Measurements from ENCODE around the gene ARMC10.
"Not testable (repeated sequence)": the region's sequence is repeated elsewhere in the genome, so short reads cannot be mapped to it uniquely, and the experiment has no call there.

Gene ARMC10

DNA sequence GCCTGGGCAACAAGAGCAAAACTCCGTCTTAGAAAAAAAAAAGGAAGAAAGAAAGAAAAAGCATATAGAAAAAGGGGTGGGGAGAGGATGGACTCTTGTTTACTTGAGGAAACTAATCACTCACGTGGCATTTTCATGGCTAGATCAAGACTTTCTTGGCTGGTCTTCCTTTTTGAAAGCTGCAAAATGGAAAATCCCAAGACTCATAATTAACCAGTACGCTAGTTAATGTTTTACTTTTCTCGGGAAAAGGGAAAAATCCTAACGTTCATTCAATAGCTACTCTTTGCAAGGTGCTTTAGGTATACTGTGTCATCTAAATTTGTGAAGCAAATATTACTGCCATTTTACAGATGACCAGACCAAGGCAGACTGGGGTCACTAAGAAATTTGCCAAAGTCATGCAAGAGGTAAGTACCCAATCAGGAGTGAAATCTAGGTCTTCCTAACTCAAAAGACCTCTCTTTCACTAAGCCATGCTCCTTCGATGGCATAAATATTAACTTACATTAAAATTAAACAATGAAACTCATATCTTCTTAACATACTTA lies 49.6 kb downstream of the ARMC10 start:
- Histone ChIP-seq H3K9ac (ENCODE audit: low read depth, low read length) (no peak overlapping the region), H3K9me3 (ENCODE audit: control insufficient read depth, insufficient read depth, low read length) (no peaks in the 10 kb centered on the region), H3K4me1 (ENCODE audit: insufficient read depth, low read length) (no peaks in the 10 kb centered on the region), H3K36me3 (ENCODE audit: insufficient read depth, low read length) (no peaks in the 10 kb centered on the region; the same call in 1 of the 2 replicates)

DNA sequence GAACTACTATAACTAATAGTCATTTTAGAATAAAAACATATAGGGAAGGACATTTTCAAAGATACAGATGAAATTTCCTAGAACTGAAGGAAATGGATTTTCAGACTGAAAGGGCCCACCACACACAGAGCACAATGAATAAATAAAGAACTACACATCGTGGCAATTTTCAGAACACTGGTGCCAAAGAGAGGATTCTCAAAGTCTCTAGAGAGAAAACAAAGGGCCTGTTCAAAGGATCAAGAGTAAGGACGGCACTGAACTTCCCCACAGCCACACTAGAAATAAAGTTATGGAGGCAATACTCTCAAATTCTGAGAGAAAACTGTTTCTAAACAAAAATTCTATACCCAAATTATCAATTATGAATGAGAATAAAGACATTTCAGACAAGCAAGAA lies 52.1 kb downstream of the ARMC10 start:
- H3K9ac ChIP-seq (ENCODE audit: low read depth, low read length) = no peak overlapping the region
- no peaks in the 10 kb centered on the region; the same call in 1 of the 2 replicates for H3K36me3 ChIP-seq (ENCODE audit: insufficient read depth, low read length)
- H3K9me3 ChIP-seq (ENCODE audit: control insufficient read depth, insufficient read depth, low read length) = no peaks in the 10 kb centered on the region
- no peaks in the 10 kb centered on the region for H3K4me1 ChIP-seq (ENCODE audit: insufficient read depth, low read length)

DNA sequence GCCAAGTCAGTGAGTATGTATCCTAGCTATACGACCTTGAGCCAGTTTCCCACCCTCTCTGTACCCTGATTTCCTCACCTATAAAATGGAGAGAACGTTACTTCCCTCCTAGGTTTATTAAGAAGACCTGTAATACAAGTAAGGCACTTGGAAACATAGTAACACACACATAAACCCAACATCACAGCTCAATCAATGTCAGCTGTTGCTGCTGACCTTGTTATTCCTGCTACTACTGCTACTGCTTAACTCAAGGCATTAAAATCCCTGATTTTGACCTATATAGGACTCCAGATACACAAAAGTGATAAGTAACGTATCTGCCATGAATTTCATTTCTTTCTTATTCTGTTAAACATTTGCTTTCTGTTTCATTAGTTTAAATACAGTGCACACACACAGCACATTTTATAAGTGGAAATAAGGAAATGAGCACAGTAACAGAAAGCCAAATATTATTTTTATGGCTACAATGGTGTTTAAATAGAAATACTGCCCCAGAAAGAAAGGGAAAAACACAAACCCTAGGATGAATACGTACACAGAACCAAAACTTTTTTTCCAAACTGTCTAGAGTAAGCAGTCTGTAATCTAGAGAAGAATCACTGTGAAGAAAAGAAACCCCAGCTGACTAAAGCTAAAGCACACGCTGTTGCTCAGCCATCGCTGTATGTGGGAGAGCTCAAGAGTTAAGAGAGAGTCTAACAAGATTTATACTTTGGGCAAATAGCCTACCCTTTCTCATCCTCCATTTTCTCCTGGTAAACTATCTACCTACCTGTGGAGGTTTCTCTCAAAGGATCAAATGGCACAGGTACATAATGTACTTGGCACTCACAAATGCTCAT lies 55.0 kb downstream of the ARMC10 start:
- Histone ChIP-seq H3K36me3 (ENCODE audit: insufficient read depth, low read length) (no peaks in the 10 kb centered on the region), H3K4me1 (ENCODE audit: insufficient read depth, low read length) (peaks cover 1% of the 10 kb centered on the region; the same call in 1 of the 2 replicates), H3K9ac (ENCODE audit: low read depth, low read length) (no peak overlapping the region), H3K9me3 (ENCODE audit: control insufficient read depth, insufficient read depth, low read length) (no peaks in the 10 kb centered on the region)

DNA sequence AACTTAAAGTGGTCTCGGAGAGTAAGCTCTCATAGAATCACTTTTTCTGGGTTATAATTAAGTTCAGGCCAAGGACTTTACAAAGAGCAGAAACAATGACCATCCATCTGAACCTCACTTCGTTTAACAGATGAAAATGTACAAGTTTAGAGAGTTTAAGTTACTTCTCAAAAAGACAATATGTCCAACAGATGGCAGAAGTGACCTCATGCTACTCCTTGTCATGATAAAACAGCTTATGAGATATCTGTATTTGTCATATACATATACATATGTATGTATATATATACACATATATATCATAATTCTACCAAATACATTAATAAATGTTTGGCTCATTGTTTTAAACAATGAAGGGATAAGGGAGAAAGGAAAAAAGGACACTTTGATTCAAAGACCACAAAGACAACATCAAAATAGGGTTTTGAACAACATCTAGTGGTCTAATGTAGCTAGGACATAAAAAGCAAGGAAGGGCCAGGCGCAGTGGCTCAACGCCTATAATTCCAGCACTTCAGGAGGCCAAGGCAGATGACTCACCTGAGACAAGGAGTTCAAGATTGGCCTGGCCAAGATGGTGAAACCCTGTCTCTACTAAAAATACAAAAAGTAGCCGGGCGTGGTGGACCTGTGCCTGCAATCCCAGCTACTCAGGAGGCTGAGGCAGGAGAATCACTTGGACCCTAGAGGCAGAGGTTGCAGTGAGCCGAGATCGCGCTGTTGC lies 56.1 kb downstream of the ARMC10 start:
- Histone ChIP-seq H3K36me3 (ENCODE audit: insufficient read depth, low read length) (no peaks in the 10 kb centered on the region), H3K4me1 (ENCODE audit: insufficient read depth, low read length) (peaks cover 7% of the 10 kb centered on the region; the same call in 1 of the 2 replicates), H3K9me3 (ENCODE audit: control insufficient read depth, insufficient read depth, low read length) (no peaks in the 10 kb centered on the region), H3K9ac (ENCODE audit: low read depth, low read length) (no peak overlapping the region)

DNA sequence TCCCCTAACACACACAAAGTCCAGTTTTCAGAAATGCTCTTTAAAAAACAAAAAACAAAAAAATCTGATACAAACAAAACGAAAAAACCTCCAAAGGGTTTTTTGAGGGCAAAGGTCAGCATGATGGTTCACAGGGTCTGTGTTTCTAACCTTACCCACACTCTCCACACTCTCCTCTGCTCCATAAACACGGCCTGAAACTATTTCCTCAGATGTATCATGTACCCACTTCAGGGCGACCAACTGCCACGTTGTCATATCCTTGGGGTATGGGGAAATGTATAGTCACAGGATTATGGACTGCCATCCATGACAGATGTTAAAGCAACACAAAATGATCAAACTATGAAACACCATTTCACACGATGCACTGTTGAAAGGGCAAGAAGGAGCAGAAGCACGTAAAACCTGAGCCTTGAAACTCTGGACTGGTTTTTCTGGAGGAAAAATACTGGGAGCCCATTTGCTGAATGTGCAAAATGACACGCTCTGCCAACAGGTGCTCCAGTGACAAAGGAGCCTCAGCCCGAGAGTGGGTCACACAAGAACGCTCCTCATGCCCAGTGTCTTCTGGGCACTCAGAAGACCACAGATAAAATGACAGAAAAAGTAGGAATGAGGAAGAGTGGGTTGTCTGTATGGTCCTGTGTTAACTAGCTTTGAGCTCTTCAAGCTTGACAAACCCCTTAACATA lies 58.2 kb downstream of the ARMC10 start:
- H3K9ac ChIP-seq (ENCODE audit: low read depth, low read length) = no peak overlapping the region
- H3K4me1 ChIP-seq (ENCODE audit: insufficient read depth, low read length) = peaks cover 7% of the 10 kb centered on the region; the same call in 1 of the 2 replicates
- H3K36me3 ChIP-seq (ENCODE audit: insufficient read depth, low read length) = no peaks in the 10 kb centered on the region
- H3K9me3 ChIP-seq (ENCODE audit: control insufficient read depth, insufficient read depth, low read length) = no peaks in the 10 kb centered on the region

DNA sequence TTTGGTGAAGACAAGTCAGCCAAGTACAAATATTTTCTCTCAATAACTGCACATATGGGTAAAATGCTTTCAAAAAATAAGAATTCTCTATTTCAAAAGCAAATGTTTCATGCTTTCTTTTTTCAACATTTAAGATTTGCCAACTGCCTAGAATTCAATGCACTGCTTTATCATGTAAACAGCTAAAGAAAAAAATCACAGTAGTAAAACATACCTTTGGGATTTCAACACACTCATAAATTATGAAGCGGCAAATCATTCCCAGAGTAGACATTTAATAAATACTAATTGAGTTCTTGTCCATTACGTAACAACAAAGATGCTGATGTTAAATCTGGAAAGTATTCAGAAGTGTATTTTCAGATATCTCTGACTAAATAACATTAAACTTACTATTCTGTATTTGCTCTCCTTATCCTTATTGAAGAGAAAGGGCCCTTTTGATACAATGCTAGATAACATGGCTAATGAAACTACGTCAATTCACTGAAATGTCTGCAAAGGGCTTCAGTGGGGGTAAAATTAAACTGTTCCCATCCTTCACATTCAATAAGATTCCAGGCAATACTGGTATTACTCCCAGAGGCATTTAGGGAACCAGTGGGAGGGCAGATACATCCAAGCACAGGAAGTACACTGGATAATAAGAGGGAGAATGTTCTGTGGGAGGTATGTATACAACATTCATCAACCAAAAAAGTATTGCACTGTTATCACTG lies 60.1 kb downstream of the ARMC10 start:
- no peaks in the 10 kb centered on the region for H3K36me3 ChIP-seq (ENCODE audit: insufficient read depth, low read length)
- no peaks in the 10 kb centered on the region for H3K9me3 ChIP-seq (ENCODE audit: control insufficient read depth, insufficient read depth, low read length)
- H3K4me1 ChIP-seq (ENCODE audit: insufficient read depth, low read length) = peaks cover 7% of the 10 kb centered on the region; the same call in 1 of the 2 replicates
- no peak overlapping the region for H3K9ac ChIP-seq (ENCODE audit: low read depth, low read length)

DNA sequence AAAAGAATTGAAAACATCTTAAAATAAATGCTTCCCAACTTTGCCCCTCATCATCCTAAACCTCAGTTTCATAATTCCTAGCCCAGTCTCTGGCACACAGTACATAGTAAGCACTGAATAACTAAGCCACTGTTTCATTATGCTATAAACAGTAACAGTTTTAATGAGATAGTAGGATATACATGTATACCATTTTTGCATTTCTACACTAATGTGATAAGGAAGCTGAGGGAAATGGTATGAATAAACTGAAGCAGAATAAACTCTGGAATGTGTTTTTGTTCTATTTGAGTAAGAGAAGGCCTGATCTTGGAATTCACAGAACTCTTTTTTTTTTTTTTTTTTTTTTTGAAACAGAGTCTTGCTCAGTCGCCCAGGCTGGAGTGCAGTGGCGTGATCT lies 65.1 kb downstream of the ARMC10 start:
- Histone ChIP-seq H3K9ac (ENCODE audit: low read depth, low read length) (no peak overlapping the region), H3K4me1 (ENCODE audit: insufficient read depth, low read length) (peaks cover 4% of the 10 kb centered on the region), H3K9me3 (ENCODE audit: control insufficient read depth, insufficient read depth, low read length) (no peaks in the 10 kb centered on the region), H3K36me3 (ENCODE audit: insufficient read depth, low read length) (no peaks in the 10 kb centered on the region)

- Histone ChIP-seq H3K4me1 (ENCODE audit: insufficient read depth, low read length) (no peaks in the 10 kb centered on the region; the same call in 1 of the 2 replicates), H3K9me3 (ENCODE audit: control insufficient read depth, insufficient read depth, low read length) (no peaks in the 10 kb centered on the region)
Measured at GRCh38 chr7:103140685-103141084, 65.7 kb downstream of the ARMC10 start.

GRCh38 chr7:103141753-103142404 lies 66.9 kb downstream of the ARMC10 start:
- Histone ChIP-seq H3K4me1 (ENCODE audit: insufficient read depth, low read length) (no peaks in the 10 kb centered on the region; the same call in 1 of the 2 replicates), H3K9ac (ENCODE audit: low read depth, low read length) (no peak overlapping the region), H3K9me3 (ENCODE audit: control insufficient read depth, insufficient read depth, low read length) (no peaks in the 10 kb centered on the region), H3K36me3 (ENCODE audit: insufficient read depth, low read length) (no peaks in the 10 kb centered on the region)

More at GRCh38 chr7:103140685-103141084, 65.7 kb downstream of the ARMC10 start:
- no peak overlapping the region for H3K9ac ChIP-seq (ENCODE audit: low read depth, low read length)
- no peaks in the 10 kb centered on the region for H3K36me3 ChIP-seq (ENCODE audit: insufficient read depth, low read length)

GRCh38 chr7:103142494-103142893 lies 67.6 kb downstream of the ARMC10 start:
- H3K4me1 ChIP-seq (ENCODE audit: insufficient read depth, low read length) = no peaks in the 10 kb centered on the region; the same call in 1 of the 2 replicates
- no peak overlapping the region for H3K9ac ChIP-seq (ENCODE audit: low read depth, low read length)
- no peaks in the 10 kb centered on the region for H3K36me3 ChIP-seq (ENCODE audit: insufficient read depth, low read length)
- H3K9me3 ChIP-seq (ENCODE audit: control insufficient read depth, insufficient read depth, low read length) = no peaks in the 10 kb centered on the region

DNA sequence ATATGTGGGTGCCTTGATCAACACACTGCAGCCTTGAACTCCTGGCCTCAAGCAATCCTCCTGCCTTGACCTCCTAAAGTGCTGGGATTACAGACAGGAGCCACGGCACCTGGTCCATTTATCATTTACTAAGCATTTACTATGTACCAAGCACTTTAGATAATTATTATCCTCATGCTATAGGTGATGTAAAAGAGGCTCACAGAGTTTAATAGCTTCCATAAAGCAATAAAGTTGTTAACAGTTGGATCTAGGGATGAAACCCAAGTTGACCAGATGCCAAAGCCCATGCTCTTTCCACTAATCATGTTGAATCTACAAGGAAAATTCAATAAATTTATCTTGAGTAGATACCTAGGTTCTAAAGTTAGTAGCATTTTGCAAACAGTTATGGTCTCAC lies 68.9 kb downstream of the ARMC10 start:
- Histone ChIP-seq H3K4me1 (ENCODE audit: insufficient read depth, low read length) (no peaks in the 10 kb centered on the region; the same call in 1 of the 2 replicates), H3K36me3 (ENCODE audit: insufficient read depth, low read length) (no peaks in the 10 kb centered on the region), H3K9ac (ENCODE audit: low read depth, low read length) (no peak overlapping the region), H3K9me3 (ENCODE audit: control insufficient read depth, insufficient read depth, low read length) (no peaks in the 10 kb centered on the region)

GRCh38 chr7:103144754-103145153 lies 69.8 kb downstream of the ARMC10 start:
- H3K36me3 ChIP-seq (ENCODE audit: insufficient read depth, low read length); H3K4me1 ChIP-seq (ENCODE audit: insufficient read depth, low read length); H3K9ac ChIP-seq (ENCODE audit: low read depth, low read length); H3K9me3 ChIP-seq (ENCODE audit: control insufficient read depth, insufficient read depth, low read length): not testable (repeated sequence)

All from ES-I3 (cell line).